GM21528 (cell line): ENCODE results near the gene TOP2A.
"Not testable (repeated sequence)": the region's sequence is repeated elsewhere in the genome, so short reads cannot be mapped to it uniquely, and the experiment has no call there.

Source experiments
- ATAC-seq: cut with Tn5 transposase; IDR thresholded peaks from one replicate; pipeline ENCODE4 v1.9.1; 2021; ENCODE audit warnings: mild to moderate bottlenecking, moderate library complexity; ENCODE audit not compliant: unreplicated experiment, low FRiP score

TOP2A gene

GRCh38 chr17:40399185-40399584 is 18.5 kb downstream of the TOP2A start:
- ATAC-seq, result no peak

- ATAC-seq, result not testable (repeated sequence)
Observed at GRCh38 chr17:40386555-40386954, 31.1 kb downstream of the TOP2A start.

GRCh38 chr17:40382251-40382650 is 35.4 kb downstream of the TOP2A start:
- ATAC-seq, result no peak

- no peak for ATAC-seq
Observed at GRCh38 chr17:40378966-40379365, 38.7 kb downstream of the TOP2A start.

GRCh38 chr17:40377832-40378231 is 39.9 kb downstream of the TOP2A start:
- ATAC-seq, result no peak

GRCh38 chr17:40376541-40376940 is 41.2 kb downstream of the TOP2A start:
- not testable (repeated sequence) for ATAC-seq

- not testable (repeated sequence) for ATAC-seq
Observed at GRCh38 chr17:40375786-40376185, 41.9 kb downstream of the TOP2A start.

- ATAC-seq, result no peak
Observed at GRCh38 chr17:40374821-40375498, 42.7 kb downstream of the TOP2A start.

GRCh38 chr17:40373999-40374398 is 43.7 kb downstream of the TOP2A start:
- no peak for ATAC-seq

- no peak for ATAC-seq
Observed at GRCh38 chr17:40373324-40373723, 44.4 kb downstream of the TOP2A start.

- ATAC-seq, result not testable (repeated sequence)
Observed at GRCh38 chr17:40372644-40373043, 45.1 kb downstream of the TOP2A start.

GRCh38 chr17:40372031-40372430 is 45.7 kb downstream of the TOP2A start:
- no peak for ATAC-seq

- ATAC-seq, result no peak
Observed at GRCh38 chr17:40371261-40371929, 46.3 kb downstream of the TOP2A start.

GRCh38 chr17:40369923-40370322 is 47.8 kb downstream of the TOP2A start:
- no peak for ATAC-seq

GRCh38 chr17:40367728-40368127 is 50.0 kb downstream of the TOP2A start:
- ATAC-seq, result not testable (repeated sequence)

GRCh38 chr17:40366861-40367518 is 50.7 kb downstream of the TOP2A start:
- ATAC-seq, result no peak

- ATAC-seq, result no peak
Observed at GRCh38 chr17:40366076-40366860, 51.4 kb downstream of the TOP2A start.

GRCh38 chr17:40364906-40365305 is 52.8 kb downstream of the TOP2A start:
- ATAC-seq, result no peak

- no peak for ATAC-seq
Observed at GRCh38 chr17:40364121-40364861, 53.4 kb downstream of the TOP2A start, which contains the start of gene GJD3. GJD3 (minus strand) TSS chr17:40364737; CDS start chr17:40363815, 922 bp downstream.
